Right renal pelvis (tissue), 4 donors: ENCODE measurements around the gene MINDY4B. TPM values are rescaled to one million over a fixed set of nuclear protein-coding genes. Genes with fewer than 3 reads are reported as not detected.

ENCODE experiments used
- DNase-seq, 4 donors: peaks; one replicate each; pipeline ENCODE4 v3.0.0-alpha.2; 2013; ENCODE audit warnings: low read depth in 4 of 4, low spot score in 3 of 4, missing footprints in 1 of 4
- polyA plus RNA-seq, 4 donors: library from polyadenylated mRNA; unstranded; fragments of 120-200 nt; gene quantifications; one replicate each; pipeline ENCODE4 v1.2.1, GENCODE V29; 2013; ENCODE audit not compliant: insufficient read length in 4 of 4

MINDY4B gene
- polyA plus RNA-seq, 4 donors: 0.06 TPM; not detected in 3

DNA sequence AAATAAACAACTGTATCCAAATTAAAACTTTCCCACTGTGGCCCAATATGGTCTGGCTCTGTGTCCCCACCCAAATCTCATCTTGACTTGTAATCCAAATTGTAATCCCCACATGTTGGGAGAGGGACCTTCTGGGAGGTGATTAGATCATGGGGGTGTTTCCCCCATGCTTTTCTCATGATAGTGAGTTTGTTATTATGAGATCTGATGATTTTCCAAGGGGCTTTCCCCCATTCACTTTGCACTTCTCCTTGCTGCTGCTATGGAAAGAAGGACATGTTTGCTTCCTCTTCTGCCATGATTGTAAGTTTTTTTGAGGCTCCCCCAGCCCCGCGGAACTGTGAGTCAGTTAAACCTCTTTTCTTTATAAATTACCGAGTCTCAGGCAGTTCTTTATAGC, 55.0 kb downstream of the MINDY4B start:
- no peak for DNase-seq

DNA sequence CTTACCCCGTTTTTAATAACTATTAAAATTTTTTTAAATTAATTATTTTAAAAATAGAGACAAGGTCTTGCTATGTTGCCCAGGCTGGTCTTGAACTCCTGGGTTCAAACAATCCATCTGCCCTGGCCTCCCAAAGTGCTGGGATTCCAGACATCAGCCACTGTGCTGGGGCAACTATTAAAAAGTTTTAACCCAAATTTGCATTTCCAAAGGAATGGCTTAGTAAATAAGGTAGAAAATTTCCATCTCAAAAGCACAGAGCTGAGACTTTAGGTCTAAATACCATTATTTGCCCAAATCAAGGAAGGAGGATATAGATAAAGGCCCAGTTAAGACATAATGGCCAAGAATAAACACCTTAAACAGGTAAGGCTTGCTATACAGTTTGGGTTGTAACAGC, 56.4 kb downstream of the MINDY4B start:
- DNase-seq: no peak

DNA sequence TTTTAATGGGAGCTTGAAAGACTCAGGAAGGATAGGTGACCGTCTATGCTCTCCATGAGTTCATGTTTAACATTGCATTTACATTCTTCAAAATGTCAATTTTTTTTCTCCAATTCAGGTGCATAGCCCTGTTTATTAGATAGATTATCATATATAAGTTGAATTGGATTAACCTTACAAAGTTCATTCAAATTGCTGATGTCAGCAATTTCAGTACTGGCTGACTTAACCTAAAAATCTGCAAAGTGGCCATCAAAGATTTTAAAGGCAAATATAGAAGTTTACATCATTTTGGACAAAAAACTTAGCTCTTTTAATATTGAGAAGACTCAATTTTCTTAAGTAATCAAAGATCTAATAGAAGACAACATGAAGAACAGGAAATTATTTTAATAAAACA, 57.8 kb downstream of the MINDY4B start:
- DNase-seq: no peak

DNA sequence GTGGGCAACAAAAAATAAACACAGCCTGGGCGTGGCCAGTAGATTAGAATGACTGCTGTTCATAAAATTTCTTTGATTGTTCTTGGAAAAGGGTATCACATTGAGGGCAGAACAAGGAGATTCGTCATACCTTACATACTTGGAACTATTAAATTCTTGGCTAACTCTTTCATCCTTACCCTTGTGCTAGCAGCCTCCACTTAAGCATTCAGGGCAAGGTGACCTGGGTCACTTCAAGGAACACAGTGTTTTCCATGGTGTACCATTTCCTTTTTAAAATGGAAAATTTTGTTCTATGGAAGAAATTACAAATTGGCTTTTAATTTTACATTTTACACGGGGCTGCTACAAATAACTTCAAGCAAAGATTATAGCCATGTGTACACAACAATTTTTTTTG, 60.8 kb downstream of the MINDY4B start:
- DNase-seq: no peak

DNA sequence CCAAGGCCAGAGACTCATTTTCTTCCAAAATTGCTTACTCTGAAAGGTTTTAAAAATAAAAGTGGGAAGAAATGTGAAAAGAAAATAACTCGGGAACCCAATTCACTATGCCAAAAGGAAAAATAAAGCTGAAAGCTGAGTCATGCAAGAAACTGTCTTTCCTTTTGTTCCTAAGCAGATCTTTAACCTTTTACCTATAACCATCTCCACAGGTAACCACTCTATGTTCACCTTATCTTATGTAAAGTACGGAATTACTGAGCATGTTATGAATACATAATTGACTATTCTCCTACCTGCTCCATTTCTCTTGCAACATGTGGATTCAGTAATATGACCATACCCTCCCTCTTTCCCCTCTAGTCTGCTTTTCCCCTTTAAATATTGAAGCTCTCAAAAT, 62.0 kb downstream of the MINDY4B start:
- DNase-seq: no peak

DNA sequence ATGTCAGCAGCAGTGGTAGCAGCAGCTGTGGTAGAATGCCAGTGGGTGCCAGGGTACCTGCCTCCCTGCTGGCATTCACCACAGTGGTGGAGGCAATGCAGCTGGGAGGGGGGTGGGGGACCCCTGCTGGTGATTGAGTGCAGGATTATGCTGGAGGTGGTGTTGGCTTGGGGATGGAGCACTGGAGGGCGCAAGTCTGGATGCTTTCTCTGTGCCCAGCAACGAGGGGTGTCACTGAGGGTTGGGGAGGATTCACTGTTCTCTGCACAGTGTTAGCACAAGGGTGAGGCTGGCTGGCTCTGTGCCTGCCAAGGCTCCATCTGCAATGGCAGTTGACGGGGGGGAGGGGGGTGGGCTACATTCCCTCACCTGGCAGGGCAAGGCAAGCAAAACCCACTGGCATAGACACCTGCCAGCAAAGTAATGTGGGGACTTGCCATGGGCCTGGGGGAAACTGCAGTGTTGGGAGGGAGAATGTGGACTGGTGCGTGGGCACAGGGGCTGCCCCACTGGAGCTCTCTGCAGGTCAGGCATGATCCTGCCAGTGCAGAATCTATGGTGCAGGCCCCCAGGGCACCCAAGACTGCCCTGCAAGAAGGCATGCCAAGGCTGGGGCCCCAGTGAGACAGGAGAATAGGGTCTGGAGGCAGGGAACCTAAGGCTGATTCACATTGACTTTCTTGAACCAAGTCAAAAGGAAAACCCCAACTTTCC, 64.3 kb downstream of the MINDY4B start:
- no peak for DNase-seq

DNA sequence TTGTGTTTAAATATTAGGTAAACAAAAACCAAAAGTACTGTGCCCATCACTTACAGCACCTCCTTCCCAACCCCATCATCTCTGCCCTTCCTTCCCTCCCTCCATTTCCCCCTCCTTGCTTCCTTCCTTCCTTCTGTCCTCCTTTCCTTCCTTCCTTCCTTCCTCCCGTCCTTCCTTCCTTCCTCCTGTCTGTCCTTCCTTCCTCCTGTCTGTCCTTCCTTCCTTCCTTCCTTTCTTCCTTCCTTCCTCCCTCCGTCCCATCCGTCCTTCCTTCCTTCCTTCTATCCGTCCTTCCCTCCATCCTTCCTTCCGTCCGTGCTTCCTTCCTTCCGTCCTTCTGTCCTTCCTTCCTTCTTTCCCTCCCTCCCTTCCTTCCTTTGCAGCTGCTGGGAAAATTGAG, 74.5 kb downstream of the MINDY4B start:
- DNase-seq: no peak

DNA sequence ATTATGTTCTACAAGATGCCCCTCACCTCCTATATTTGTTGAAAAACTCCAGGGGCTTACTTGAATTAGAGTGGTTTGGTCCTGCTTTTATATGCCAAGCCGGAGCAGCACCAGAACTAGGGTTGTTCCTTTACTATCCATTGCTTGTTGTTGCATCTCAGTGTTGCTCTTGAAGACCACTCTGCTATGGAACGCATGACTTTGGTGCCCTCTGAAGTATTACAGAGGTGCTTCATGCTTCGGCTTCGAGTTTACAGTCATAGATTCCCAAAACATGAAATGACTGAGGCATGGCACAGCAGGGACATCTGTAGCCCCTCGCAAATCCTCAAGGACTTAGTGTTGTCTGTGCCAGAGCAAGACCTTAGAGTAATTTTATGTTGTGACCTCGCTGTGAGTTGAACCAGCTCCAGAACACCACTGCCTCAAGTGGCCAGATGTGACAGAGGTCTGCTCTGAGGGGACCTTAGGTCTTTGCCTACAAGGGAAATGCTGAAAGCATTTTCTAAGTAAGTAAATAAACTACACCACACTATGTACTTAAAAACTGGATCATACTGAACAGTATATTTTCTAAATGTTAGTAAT, 75.1 kb downstream of the MINDY4B start:
- DNase-seq: no peak

DNA sequence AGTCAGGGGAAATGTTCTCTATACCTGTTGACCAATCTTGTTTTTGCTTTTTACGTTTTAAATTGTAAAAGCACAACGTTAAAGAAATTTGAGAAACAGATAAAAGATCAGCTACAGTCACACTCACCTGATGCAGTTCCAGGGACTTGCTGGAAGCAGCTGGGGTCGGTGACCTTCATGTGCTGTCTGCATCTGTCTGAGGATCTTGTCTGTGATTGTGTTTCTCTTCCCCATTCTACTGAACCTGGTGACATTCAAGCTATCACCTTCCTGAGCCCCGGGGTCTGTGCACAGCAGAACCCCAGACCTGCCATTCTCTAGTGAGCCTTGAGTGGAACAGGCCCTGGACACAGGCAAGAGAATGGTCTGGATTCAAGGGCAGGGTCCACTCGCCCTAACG, 75.8 kb downstream of the MINDY4B start:
- DNase-seq: no peak

DNA sequence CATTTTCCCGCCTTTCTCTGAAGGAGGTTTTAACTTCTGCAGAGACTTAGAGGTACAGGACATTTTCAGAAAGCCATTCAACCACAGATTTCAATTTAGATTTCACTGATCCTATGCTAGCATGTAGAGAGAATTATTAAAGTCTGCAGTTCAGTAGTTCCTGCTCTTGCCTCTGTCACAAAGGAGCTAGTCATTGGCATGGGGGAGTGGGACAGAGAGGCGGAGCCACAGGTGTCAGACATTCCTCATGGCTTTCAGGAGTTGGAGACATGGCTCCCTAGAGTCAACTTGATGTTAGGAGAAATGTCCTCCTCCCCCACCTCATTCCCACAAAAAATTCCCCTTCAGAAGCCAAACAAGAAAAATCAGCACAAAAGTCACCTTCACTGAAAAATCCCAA, 76.2 kb downstream of the MINDY4B start:
- no peak for DNase-seq

DNA sequence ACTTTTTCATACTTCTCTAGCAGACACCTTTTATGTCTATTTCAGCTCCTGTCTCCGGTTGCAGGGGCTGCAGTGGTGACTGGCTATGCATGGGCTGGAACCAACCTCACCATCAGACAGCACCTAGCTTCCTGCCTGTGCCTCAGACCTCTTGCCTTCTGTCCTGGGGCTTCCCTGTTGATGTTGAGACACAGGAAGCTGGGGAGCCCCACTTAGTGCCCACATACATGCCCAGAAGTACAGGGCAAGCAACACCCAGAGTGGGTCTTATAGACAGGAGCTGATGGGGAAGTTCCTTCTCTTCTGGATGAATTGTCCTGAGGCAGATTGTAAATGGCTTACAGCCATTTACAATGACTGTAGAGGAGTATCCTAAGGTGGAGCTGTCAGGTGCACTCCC, 77.0 kb downstream of the MINDY4B start:
- DNase-seq: no peak

DNA sequence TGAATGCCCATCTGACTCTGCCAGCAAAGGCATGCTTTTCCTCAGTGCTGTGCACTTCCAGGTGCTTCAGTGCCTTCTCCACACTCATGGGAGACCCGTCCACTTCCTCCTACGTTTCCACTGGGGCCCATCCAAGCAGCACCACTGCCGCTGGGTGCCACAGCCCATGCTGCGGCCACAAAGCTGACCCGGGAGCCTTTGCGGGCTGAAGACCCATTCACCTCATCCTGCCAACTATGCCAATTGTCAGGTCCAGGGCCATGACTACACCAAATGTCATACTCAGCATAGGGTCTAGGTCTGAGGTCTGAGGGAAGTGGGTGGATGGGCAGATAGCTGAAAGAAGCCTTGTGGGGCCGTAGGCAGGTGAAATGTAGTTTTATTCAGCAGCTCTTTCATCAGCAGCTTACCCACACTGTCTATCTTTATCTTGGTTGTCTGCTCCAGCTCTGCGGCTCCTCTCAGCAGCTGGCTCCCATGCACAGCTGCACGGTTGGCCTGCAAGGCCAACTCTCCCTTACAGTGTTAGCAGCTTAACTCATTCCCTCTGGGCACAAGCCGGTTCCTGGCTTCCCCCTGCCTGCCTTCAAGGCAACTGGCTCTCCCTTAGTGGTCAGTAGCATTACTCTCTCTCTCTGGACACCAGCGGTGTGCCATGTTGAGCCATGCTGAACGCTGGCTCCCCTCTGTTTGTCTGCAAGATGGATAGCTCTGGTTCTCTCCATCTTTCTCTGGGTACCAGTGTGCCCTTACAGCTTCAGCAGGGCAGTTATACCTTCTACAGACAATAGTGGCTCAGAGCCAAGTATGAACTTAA, 78.6 kb downstream of the MINDY4B start:
- DNase-seq: no peak

DNA sequence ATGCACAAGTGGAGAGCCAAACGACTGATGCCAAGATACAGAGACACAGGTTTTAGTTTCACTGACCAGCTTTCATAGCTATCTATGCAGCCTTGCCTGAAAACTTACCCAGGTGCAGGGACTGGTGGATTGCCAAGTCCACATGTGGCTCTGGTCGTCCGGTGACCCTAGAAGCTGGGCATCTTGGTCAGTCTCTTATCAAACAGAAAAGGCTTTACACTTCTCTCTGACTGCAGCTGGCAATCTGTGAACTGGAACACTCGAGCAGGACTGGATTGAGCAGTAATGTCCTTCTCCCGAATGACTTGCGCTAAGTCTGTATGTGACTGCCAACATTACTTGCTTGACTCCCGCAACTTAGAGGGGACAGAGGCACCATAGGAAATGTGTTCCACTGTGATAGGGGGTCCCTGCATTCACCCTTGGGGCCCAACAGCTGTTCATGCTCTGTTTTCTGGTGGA, 79.3 kb downstream of the MINDY4B start:
- no peak for DNase-seq

DNA sequence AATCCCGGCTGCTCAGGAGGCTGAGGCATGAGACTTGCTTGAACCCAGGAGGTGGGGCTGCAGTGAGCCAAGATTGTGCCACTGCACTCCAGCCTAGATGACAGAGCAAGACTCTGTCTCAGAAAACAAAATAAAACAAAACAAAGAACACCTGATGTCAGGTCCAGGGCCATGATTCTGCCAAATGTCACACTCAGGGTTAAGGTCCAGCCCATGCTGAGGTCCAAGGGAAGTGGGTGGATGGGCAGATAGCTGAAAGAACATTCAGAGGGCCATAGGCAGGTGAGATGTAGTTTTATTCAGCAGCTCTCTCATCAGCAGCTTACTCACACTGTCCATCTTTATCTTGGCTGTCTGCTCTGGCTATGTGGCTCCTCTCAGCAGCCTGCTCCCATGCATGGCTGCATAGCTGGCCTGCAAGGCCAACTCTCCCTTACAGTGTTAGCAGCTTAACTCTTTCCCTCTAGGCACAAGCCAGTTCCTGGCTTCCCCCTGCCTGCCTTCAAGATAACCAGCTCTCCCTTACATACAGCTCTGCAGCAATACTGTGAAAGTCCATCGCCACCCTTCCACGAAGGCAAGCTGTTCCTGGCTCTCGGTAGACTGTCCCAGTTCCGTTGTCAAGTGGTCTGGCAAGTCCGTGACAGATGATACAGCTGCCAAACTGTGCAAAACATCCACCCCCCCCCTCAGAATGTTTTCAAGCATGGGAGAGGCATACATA, 79.9 kb downstream of the MINDY4B start:
- DNase-seq: no peak

DNA sequence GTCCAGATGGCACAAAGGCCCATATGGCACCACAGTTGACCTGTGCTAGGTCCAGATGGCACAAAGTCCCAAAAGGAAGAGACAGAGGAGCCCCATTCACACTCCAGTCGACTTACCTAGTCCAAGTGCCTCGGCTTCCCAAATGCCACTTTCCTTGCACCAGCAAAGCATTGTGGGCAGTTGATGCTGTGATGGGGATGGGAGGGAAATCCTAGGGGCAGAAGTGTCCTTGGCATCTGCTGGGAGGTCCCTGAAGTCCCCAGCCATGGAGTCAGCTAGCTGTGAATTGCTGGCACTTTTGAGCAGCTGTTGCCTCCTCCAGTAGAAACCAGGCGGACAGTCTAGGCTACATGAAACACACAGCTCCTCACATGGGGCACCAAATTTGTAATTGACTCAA, 82.0 kb downstream of the MINDY4B start:
- no peak for DNase-seq

DNA sequence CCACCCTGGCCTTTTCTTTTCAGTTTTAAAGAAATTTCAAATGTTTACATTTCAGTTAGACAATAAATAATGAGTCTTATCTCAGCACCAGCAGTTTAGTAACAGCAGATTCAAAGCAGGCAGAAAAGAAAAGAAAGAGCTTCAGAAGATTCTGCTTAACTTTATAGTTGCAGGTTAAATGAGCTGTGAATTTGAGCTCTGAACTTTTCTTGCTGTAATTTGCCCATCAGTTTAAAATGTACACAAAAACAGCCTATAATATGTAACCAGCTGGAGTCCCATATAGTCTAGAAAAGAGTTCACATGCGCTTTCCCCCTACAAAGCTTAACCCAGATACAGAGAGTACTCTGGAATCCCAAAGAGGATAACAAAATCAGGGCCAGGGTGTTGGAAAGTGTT, 82.6 kb downstream of the MINDY4B start:
- DNase-seq: no peak

Other genes starting within 250 kb of the MINDY4B start
- under 1 TPM; 0.34 to 0.98 (median 0.67) TPM for gene ERICH6, start 201.5 kb downstream of the MINDY4B start, polyA plus RNA-seq
- gene SIAH2, start 142.3 kb downstream of the MINDY4B start, polyA plus RNA-seq: 10 to 100 TPM; 19.2 to 21.2 (median 19.9) TPM
- gene CLRN1, start 67.3 kb upstream of the MINDY4B start, polyA plus RNA-seq: not detected
- gene MED12L, start 180.2 kb upstream of the MINDY4B start, polyA plus RNA-seq: 1 to 10 TPM; 1.6 to 2.5 (median 2.0) TPM